CD14-positive monocyte (primary cell): ENCODE data around the gene TMIGD1. TPM values are rescaled to one million over a fixed set of nuclear protein-coding genes. Genes with fewer than 3 reads are reported as not detected.

Experiments used
- DNase-seq, 3 donors: peaks; one replicate each; pipeline ENCODE4 v3.0.0-alpha.2; 2011 to 2022
- H2AFZ ChIP-seq: 2 replicates; pipeline ENCODE4 v1.6.0; 2012; ENCODE audit warnings: mild to moderate bottlenecking, low read depth, low read length, inconsistent platforms; ENCODE audit not compliant: insufficient read depth, poor library complexity, severe bottlenecking
- H3K27ac ChIP-seq, 2 donors: 1 replicate in 1 of 2; 2 replicates in 1 of 2; pipeline ENCODE4 v1.5.1; 2012 to 2013; ENCODE audit warnings: low read length in 2 of 2, control low read depth in 1 of 2, inconsistent platforms in 1 of 2, low read depth in 1 of 2, mild to moderate bottlenecking in 1 of 2
- H3K27me3 ChIP-seq, 2 donors: one replicate each; pipeline versions ENCODE4 v1.6.0 to v1.6.1; 2011 to 2013; ENCODE audit warnings: low read length in 2 of 2; ENCODE audit not compliant: control insufficient read depth in 2 of 2, insufficient read depth in 2 of 2
- H3K36me3 ChIP-seq, 2 donors: replicated peaks in 1 of 2; 1 replicate in 1 of 2; 2 replicates in 1 of 2; pipeline versions ENCODE4 v1.5.1 to v1.6.1; 2012 to 2013; ENCODE audit warnings: low read length in 2 of 2, control low read depth in 1 of 2, inconsistent platforms in 1 of 2, mild to moderate bottlenecking in 1 of 2; ENCODE audit not compliant: insufficient read depth in 2 of 2, control insufficient read depth in 1 of 2
- H3K4me1 ChIP-seq, 2 donors: 1 replicate in 1 of 2; 2 replicates in 1 of 2; pipeline versions ENCODE4 v1.5.1 to v1.6.1; 2012 to 2013; ENCODE audit warnings: low read length in 2 of 2, control low read depth in 1 of 2, inconsistent platforms in 1 of 2, mild to moderate bottlenecking in 1 of 2, moderate library complexity in 1 of 2; ENCODE audit not compliant: insufficient read depth in 2 of 2, control insufficient read depth in 1 of 2
- H3K4me2 ChIP-seq: replicated peaks from 2 replicates; pipeline ENCODE3; 2012; ENCODE audit warnings: low read length, moderate library complexity, mild to moderate bottlenecking; ENCODE audit not compliant: poor library complexity, severe bottlenecking; ENCODE audit errors: extremely low read depth
- H3K4me3 ChIP-seq, 3 experiments: fragments of 200-600 bp in 1 of 3; sonication (generic) in 1 of 3; replicated peaks in 1 of 3; 1 replicate in 2 of 3; 2 replicates in 1 of 3; pipeline ENCODE4 v1.5.1; 2011 to 2013; ENCODE audit warnings: low read length in 3 of 3, mild to moderate bottlenecking in 3 of 3, control low read depth in 2 of 3, low read depth in 2 of 3, inconsistent platforms in 1 of 3, moderate library complexity in 1 of 3
- H3K79me2 ChIP-seq: 2 replicates; pipeline ENCODE4 v1.6.0; 2012; ENCODE audit warnings: mild to moderate bottlenecking, control low read depth, inconsistent platforms, low read length, moderate library complexity; ENCODE audit not compliant: insufficient read depth
- H3K9ac ChIP-seq: 2 replicates; pipeline ENCODE4 v1.6.0; 2017; ENCODE audit warnings: low read length, mild to moderate bottlenecking; ENCODE audit not compliant: insufficient read depth, poor library complexity, severe bottlenecking
- H3K9me3 ChIP-seq, 2 donors: replicated peaks in 1 of 2; 1 replicate in 1 of 2; 2 replicates in 1 of 2; pipeline versions ENCODE4 v1.5.1 to v1.6.1; 2012 to 2013; ENCODE audit warnings: low read length in 2 of 2, control low read depth in 1 of 2; ENCODE audit not compliant: control insufficient read depth in 1 of 2, insufficient read depth in 1 of 2
- H4K20me1 ChIP-seq: 2 replicates; pipeline ENCODE4 v1.6.0; 2012; ENCODE audit warnings: mild to moderate bottlenecking, low read length, control low read depth, moderate library complexity; ENCODE audit not compliant: insufficient read depth
- H3K27ac Mint-ChIP-seq, 7 donors: one replicate each; pipeline ENCODE4 v1.8.0; 2020; ENCODE audit warnings: mild to moderate bottlenecking in 7 of 7, mixed read lengths in 7 of 7, moderate library complexity in 6 of 7, inconsistent platforms in 2 of 7
- H3K27me3 Mint-ChIP-seq, 3 donors: one replicate each; pipeline ENCODE4 v1.8.0; 2021 to 2022; ENCODE audit warnings: low read depth in 3 of 3, mild to moderate bottlenecking in 3 of 3, mixed read lengths in 3 of 3, moderate library complexity in 3 of 3, inconsistent platforms in 1 of 3
- H3K36me3 Mint-ChIP-seq, 2 donors: one replicate each; pipeline ENCODE4 v1.8.0; 2020; ENCODE audit warnings: mixed read lengths in 2 of 2, inconsistent platforms in 1 of 2, mild to moderate bottlenecking in 1 of 2
- H3K4me1 Mint-ChIP-seq: one replicate; pipeline ENCODE4 v1.8.0; 2020; ENCODE audit warnings: mild to moderate bottlenecking, mixed read lengths
- H3K4me3 Mint-ChIP-seq, 2 donors: one replicate each; pipeline ENCODE4 v1.8.0; 2020; ENCODE audit warnings: mild to moderate bottlenecking in 2 of 2, mixed read lengths in 2 of 2, moderate library complexity in 1 of 2
- H3K9me3 Mint-ChIP-seq, 7 donors: one replicate each; pipeline ENCODE4 v1.8.0; 2020 to 2022; ENCODE audit warnings: mixed read lengths in 7 of 7, mild to moderate bottlenecking in 6 of 7, moderate library complexity in 6 of 7, inconsistent platforms in 2 of 7
- intact Hi-C, 2 donors: fragments of 100-400 bp; cut with micrococcal nuclease; formaldehyde crosslinking; loops; one replicate each; pipeline versions ENCODE4 v1.15.0 to v1.15.1; 2023
- polyA plus RNA-seq, 3 donors: library from polyadenylated mRNA; depleted of rRNA in 1 of 3; unstranded in 2 of 3; stranded (reverse) in 1 of 3; fragments of 300-500 nt in 2 of 3; fragments of >200 nt in 1 of 3; fragmentation: Illumina TruSeq in 2 of 3; gene quantifications; 1 replicate in 2 of 3; 2 replicates in 1 of 3; pipeline ENCODE4 v1.2.3, GENCODE V29; 2012 to 2021
- TF ChIP-seq, protein P1 (sequence below): fragments of 200-600 bp; IDR thresholded peaks from one replicate; pipeline ENCODE4 v1.8.0; 2022; ENCODE audit warnings: antibody characterized with exemption, mild to moderate bottlenecking

Gene TMIGD1
- polyA plus RNA-seq, 3 donors: not detected

DNA sequence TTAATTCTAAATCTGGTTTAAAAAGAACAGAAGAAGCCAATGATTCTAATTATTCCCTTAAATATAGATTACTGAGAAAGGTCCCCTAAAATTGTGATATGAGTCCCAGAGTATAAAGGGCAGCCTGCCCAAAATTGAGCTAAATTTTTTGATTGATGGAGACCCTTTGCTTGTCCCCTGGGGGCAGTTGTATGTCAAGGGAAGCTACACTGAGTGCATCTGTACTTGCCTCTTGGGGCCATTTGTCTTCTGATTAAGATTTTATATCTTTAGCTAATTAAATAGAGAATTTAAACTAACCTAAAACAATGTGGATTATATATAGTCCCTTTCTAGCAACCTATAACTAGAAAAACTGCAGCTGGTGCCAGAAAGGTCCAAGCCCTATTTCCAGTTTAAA lies 54.7 kb downstream of the TMIGD1 start:
- Histone ChIP-seq H3K36me3 (peaks cover 44 to 94% of the 10 kb centered on the region in 2 donors), H3K27ac (no peak overlapping the region), H3K4me3 (no peak overlapping the region), H3K4me2 (no peak overlapping the region), H3K27me3 (no peaks in the 10 kb centered on the region), H3K9ac (no peak overlapping the region), H3K79me2 (no peaks in the 10 kb centered on the region), H2AFZ (no peak overlapping the region), H3K4me1 (no peaks in the 10 kb centered on the region), H3K9me3 (no peaks in the 10 kb centered on the region), H4K20me1 (no peaks in the 10 kb centered on the region)
- TF ChIP-seq, protein P1, sequence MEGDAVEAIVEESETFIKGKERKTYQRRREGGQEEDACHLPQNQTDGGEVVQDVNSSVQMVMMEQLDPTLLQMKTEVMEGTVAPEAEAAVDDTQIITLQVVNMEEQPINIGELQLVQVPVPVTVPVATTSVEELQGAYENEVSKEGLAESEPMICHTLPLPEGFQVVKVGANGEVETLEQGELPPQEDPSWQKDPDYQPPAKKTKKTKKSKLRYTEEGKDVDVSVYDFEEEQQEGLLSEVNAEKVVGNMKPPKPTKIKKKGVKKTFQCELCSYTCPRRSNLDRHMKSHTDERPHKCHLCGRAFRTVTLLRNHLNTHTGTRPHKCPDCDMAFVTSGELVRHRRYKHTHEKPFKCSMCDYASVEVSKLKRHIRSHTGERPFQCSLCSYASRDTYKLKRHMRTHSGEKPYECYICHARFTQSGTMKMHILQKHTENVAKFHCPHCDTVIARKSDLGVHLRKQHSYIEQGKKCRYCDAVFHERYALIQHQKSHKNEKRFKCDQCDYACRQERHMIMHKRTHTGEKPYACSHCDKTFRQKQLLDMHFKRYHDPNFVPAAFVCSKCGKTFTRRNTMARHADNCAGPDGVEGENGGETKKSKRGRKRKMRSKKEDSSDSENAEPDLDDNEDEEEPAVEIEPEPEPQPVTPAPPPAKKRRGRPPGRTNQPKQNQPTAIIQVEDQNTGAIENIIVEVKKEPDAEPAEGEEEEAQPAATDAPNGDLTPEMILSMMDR: no peak
- Mint-ChIP-seq H3K9me3 (no peaks in the 10 kb centered on the region), H3K27me3 (peaks cover 0 to 2% (median 0%) of the 10 kb centered on the region in 3 donors), H3K27ac (no peak overlapping the region), H3K4me1 (no peaks in the 10 kb centered on the region), H3K36me3 (peaks cover 61 to 74% of the 10 kb centered on the region in 2 donors), H3K4me3 (no peak overlapping the region)
- no peak for DNase-seq
- intact Hi-C loops: no loop called here

DNA sequence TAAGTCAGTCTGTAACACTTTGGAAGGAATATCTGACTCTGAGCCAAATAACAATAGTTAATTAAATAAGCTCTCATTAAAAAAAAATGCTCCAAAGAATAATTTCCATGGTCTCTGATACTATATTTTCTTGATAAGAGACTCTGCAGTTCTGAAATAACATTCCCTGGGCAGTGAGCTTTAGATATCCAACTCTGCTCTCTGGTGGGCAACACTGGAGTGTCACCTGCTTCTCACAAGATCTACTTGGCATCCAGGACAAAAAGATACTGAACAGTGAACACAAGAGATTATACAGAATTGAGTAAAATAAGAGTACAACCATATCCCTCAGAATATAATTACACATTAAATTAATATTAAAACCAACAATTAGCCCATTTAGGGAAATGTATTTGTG lies 55.8 kb downstream of the TMIGD1 start:
- no peaks in the 10 kb centered on the region for H3K79me2 ChIP-seq
- H2AFZ ChIP-seq: no peak overlapping the region
- no peaks in the 10 kb centered on the region for H4K20me1 ChIP-seq
- no peaks in the 10 kb centered on the region for H3K4me1 Mint-ChIP-seq
- H3K4me3 ChIP-seq: no peak overlapping the region
- H3K4me3 Mint-ChIP-seq: no peak overlapping the region
- intact Hi-C loops: no loop called here
- H3K9ac ChIP-seq: no peak overlapping the region
- no peaks in the 10 kb centered on the region for H3K9me3 Mint-ChIP-seq
- H3K27me3 ChIP-seq: no peaks in the 10 kb centered on the region
- H3K9me3 ChIP-seq: no peaks in the 10 kb centered on the region
- no peak overlapping the region for H3K27ac ChIP-seq
- TF ChIP-seq, protein P1: peak; percentile 20
- H3K4me1 ChIP-seq: no peaks in the 10 kb centered on the region
- H3K4me2 ChIP-seq: no peak overlapping the region
- H3K27me3 Mint-ChIP-seq: peaks cover 0 to 2% (median 0%) of the 10 kb centered on the region in 3 donors
- peak; percentile 3 to 6 (median 4) for DNase-seq
- peaks cover 62 to 74% of the 10 kb centered on the region in 2 donors for H3K36me3 Mint-ChIP-seq
- no peak overlapping the region for H3K27ac Mint-ChIP-seq
- H3K36me3 ChIP-seq: peaks cover 47 to 94% of the 10 kb centered on the region in 2 donors
